OCI-LY7 (cell line): Measurements from ENCODE around the gene ABCA4. TPM values are rescaled to one million over a fixed set of nuclear protein-coding genes. Genes with fewer than 3 reads are reported as not detected.

Experiments
- BruUV-seq: library from RNA; stranded (reverse); fragments of 400-500 nt; replicated peaks from 2 replicates; lab custom pipeline; 2021; lab: Mats Ljungman, UMichigan
- CTCF ChIA-PET: fragments of 300-600 bp; sonication (Branson Sonifier 250); formaldehyde crosslinking; loops from one replicate; lab custom pipeline; 2022; ENCODE audit warnings: antibody characterized with exemption; ENCODE audit not compliant: unreplicated experiment; lab: Charles Lee
- POLR2A ChIA-PET: fragments of 300-600 bp; sonication (Branson Sonifier 250); formaldehyde crosslinking; loops from one replicate; lab custom pipeline; 2022; ENCODE audit warnings: antibody characterized with exemption; lab: Charles Lee
- DNase-seq: peaks from one replicate; pipeline ENCODE4 v3.0.0-alpha.2; 2015; ENCODE audit warnings: low spot score
- H2AFZ ChIP-seq: fragments of 200-600 bp; sonication (generic), shearing (Covaris generic); 2 replicates; pipeline ENCODE4 v1.6.1; 2014; ENCODE audit warnings: mild to moderate bottlenecking, antibody characterized with exemption, low read length, moderate library complexity
- H3K27ac ChIP-seq: fragments of 200-600 bp; sonication (generic); 2 replicates; pipeline ENCODE4 v1.5.1; 2014; ENCODE audit warnings: mixed run types, low read depth, mild to moderate bottlenecking, moderate library complexity, low read length, inconsistent platforms; ENCODE audit not compliant: poor library complexity, severe bottlenecking
- H3K36me3 ChIP-seq: fragments of 200-600 bp; sonication (generic); 2 replicates; pipeline ENCODE4 v1.6.1; 2014; ENCODE audit warnings: mild to moderate bottlenecking, antibody characterized with exemption, low read length, moderate library complexity, mixed read lengths; ENCODE audit not compliant: insufficient read depth
- H3K4me1 ChIP-seq: fragments of 200-600 bp; sonication (generic); 2 replicates; pipeline ENCODE4 v1.5.1; 2014; ENCODE audit warnings: mild to moderate bottlenecking, low read length; ENCODE audit not compliant: insufficient read depth, poor library complexity, severe bottlenecking
- H3K4me2 ChIP-seq: fragments of 200-600 bp; sonication (generic); 2 replicates; pipeline ENCODE4 v1.6.1; 2014; ENCODE audit warnings: mild to moderate bottlenecking, low read length
- H3K4me3 ChIP-seq: fragments of 200-600 bp; sonication (generic); 2 replicates; pipeline ENCODE4 v1.5.1; 2014; ENCODE audit warnings: mild to moderate bottlenecking, low read depth, low read length; ENCODE audit not compliant: poor library complexity, severe bottlenecking
- H3K79me2 ChIP-seq: fragments of 200-600 bp; sonication (generic); 2 replicates; pipeline ENCODE4 v1.6.1; 2016; ENCODE audit warnings: low read depth, mild to moderate bottlenecking, low read length, moderate library complexity, mixed read lengths; ENCODE audit not compliant: insufficient read depth
- H3K9me2 ChIP-seq: fragments of 200-600 bp; sonication (generic); 2 replicates; pipeline ENCODE4 v1.6.1; 2016; ENCODE audit warnings: mild to moderate bottlenecking, low read length, mixed read lengths; ENCODE audit not compliant: insufficient read depth
- H3K9me3 ChIP-seq: fragments of 200-600 bp; sonication (generic); 2 replicates; pipeline ENCODE4 v1.6.1; 2014; ENCODE audit warnings: mild to moderate bottlenecking, mixed run types, low read length, mixed read lengths
- H4K20me1 ChIP-seq: fragments of 200-600 bp; sonication (generic); 2 replicates; pipeline ENCODE4 v1.6.1; 2014; ENCODE audit warnings: mild to moderate bottlenecking, antibody characterized with exemption, low read length, moderate library complexity, mixed read lengths; ENCODE audit not compliant: insufficient read depth
- CTCF ChIP-seq: fragments of 200-600 bp; sonication (generic); conservative IDR thresholded peaks from 2 replicates; pipeline ENCODE4 v1.5.1; 2014; ENCODE audit warnings: mild to moderate bottlenecking, antibody characterized with exemption, low read length, moderate library complexity, mixed read lengths
- EZH2phosphoT487 ChIP-seq: fragments of 200-600 bp; sonication (generic); IDR thresholded peaks from 2 replicates; pipeline ENCODE4 v1.6.1; 2018; ENCODE audit warnings: low read depth, borderline replicate concordance, mild to moderate bottlenecking, mixed run types, antibody characterized with exemption, low read length, moderate library complexity, mixed read lengths
- intact Hi-C: fragments of 100-400 bp; cut with micrococcal nuclease; formaldehyde crosslinking; loops from one replicate; pipeline ENCODE4 v1.10.0; 2022; ENCODE audit not compliant: unreplicated experiment
- total RNA-seq, 2 experiments: library from RNA; depleted of rRNA in 1 of 2; stranded (reverse); fragments of >200 nt in 1 of 2; shearing (Covaris generic) in 1 of 2; gene quantifications; 2 replicates each; pipeline ENCODE4 v1.2.3, GENCODE V29; 2014 to 2022

ABCA4 gene
- total RNA-seq, 2 experiments from 2014 or later = not detected

- H3K36me3 ChIP-seq = no peaks in the 10 kb centered on the region
- no TSS peak for BruUV-seq
- no peaks in the 10 kb centered on the region for H3K79me2 ChIP-seq
- POLR2A ChIA-PET = no interaction called here
- H3K4me1 ChIP-seq = no peaks in the 10 kb centered on the region
- no peak for DNase-seq
- H3K4me3 ChIP-seq = no peak overlapping the region
- intact Hi-C loops = no loop called here
- no peak overlapping the region for H3K4me2 ChIP-seq
- no peaks in the 10 kb centered on the region for H4K20me1 ChIP-seq
- no peak overlapping the region for H3K27ac ChIP-seq
- no peak overlapping the region for H2AFZ ChIP-seq
- no peaks in the 10 kb centered on the region for H3K9me2 ChIP-seq
- CTCF ChIA-PET = no interaction called here
- TF ChIP-seq CTCF (no peak), EZH2phosphoT487 (no peak)
- H3K9me3 ChIP-seq = no peaks in the 10 kb centered on the region
Observed at GRCh38 chr1:94068999-94069918, 51.7 kb downstream of the ABCA4 start.

GRCh38 chr1:94068096-94068998, 52.6 kb downstream of the ABCA4 start:
- Histone ChIP-seq H3K4me1 (no peaks in the 10 kb centered on the region), H4K20me1 (no peaks in the 10 kb centered on the region), H3K79me2 (no peaks in the 10 kb centered on the region), H3K9me2 (no peaks in the 10 kb centered on the region), H3K36me3 (no peaks in the 10 kb centered on the region), H3K4me3 (no peak overlapping the region), H2AFZ (no peak overlapping the region), H3K4me2 (no peak overlapping the region), H3K9me3 (no peaks in the 10 kb centered on the region), H3K27ac (no peak overlapping the region)
- no peak for TF ChIP-seq CTCF
- no peak for TF ChIP-seq EZH2phosphoT487
- POLR2A ChIA-PET = no interaction called here
- DNase-seq = no peak
- intact Hi-C loops = no loop called here
- CTCF ChIA-PET = no interaction called here
- no TSS peak for BruUV-seq
